IMR-90 (cell line): Measurements from ENCODE around the gene MYH6. TPM values are rescaled to one million over a fixed set of nuclear protein-coding genes. Genes with fewer than 3 reads are reported as not detected.

Experiments
- ATAC-seq: fragments of 200-7000 bp; cut with Tn5 transposase; 2 replicates; pipeline ENCODE4 v1.9.1; 2020; ENCODE audit warnings: low read depth, mild to moderate bottlenecking, moderate library complexity
- BruUV-seq: library from RNA; stranded (reverse); fragments of 400-500 nt; replicated peaks from 2 replicates; lab custom pipeline; 2021; lab: Mats Ljungman, UMichigan
- CTCF ChIA-PET: fragments of 300-600 bp; formaldehyde crosslinking; extraction: SDS; loops from one replicate; lab custom pipeline; 2021; ENCODE audit warnings: antibody characterized with exemption; lab: Yijun Ruan, JAX
- POLR2A ChIA-PET: fragments of 300-600 bp; sonication (Branson Sonifier 250); formaldehyde crosslinking; loops from one replicate; lab custom pipeline; 2022; ENCODE audit warnings: antibody characterized with exemption; ENCODE audit not compliant: unreplicated experiment; lab: Charles Lee
- DNase-seq: peaks from one replicate; pipeline ENCODE4 v3.0.0; 2013
- H2AFZ ChIP-seq: replicated peaks from 2 replicates; pipeline ENCODE3; 2013; ENCODE audit warnings: low read length, mild to moderate bottlenecking; ENCODE audit not compliant: poor library complexity
- H2AK5ac ChIP-seq: 2 replicates; pipeline ENCODE4 v1.6.1; 2013; ENCODE audit warnings: low read depth, low read length, inconsistent platforms
- H2AK9ac ChIP-seq: replicated peaks from 2 replicates; pipeline ENCODE3; 2013; ENCODE audit warnings: mild to moderate bottlenecking, low read depth, low read length, moderate library complexity; ENCODE audit not compliant: poor library complexity
- H2BK120ac ChIP-seq: 2 replicates; pipeline ENCODE4 v1.6.1; 2013; ENCODE audit warnings: low read depth, low read length, inconsistent platforms
- H2BK15ac ChIP-seq: 3 replicates; pipeline ENCODE4 v1.6.1; 2013; ENCODE audit warnings: low read depth, low read length, inconsistent platforms
- H2BK20ac ChIP-seq: 2 replicates; pipeline ENCODE4 v1.6.1; 2013; ENCODE audit warnings: low read depth, mild to moderate bottlenecking, inconsistent platforms, low read length, moderate library complexity
- H2BK5ac ChIP-seq: 2 replicates; pipeline ENCODE4 v1.6.1; 2013; ENCODE audit warnings: mild to moderate bottlenecking, low read depth, low read length, inconsistent platforms; ENCODE audit not compliant: poor library complexity, severe bottlenecking
- H3K14ac ChIP-seq: replicated peaks from 2 replicates; pipeline ENCODE4 v1.6.1; 2013; ENCODE audit warnings: low read depth, low read length, inconsistent platforms
- H3K18ac ChIP-seq: 2 replicates; pipeline ENCODE4 v1.6.1; 2013; ENCODE audit warnings: low read depth, low read length, control low read depth
- H3K23ac ChIP-seq: 2 replicates; pipeline ENCODE4 v1.6.1; 2013; ENCODE audit warnings: low read depth, low read length, inconsistent platforms
- H3K27ac ChIP-seq: 2 replicates; pipeline ENCODE4 v1.5.1; 2013; ENCODE audit warnings: mild to moderate bottlenecking, control low read depth, low read length; ENCODE audit not compliant: insufficient read depth
- H3K27me3 ChIP-seq: 2 replicates; pipeline ENCODE4 v1.6.1; 2013; ENCODE audit warnings: low read length; ENCODE audit not compliant: control insufficient read depth, insufficient read depth
- H3K36me3 ChIP-seq: 2 replicates; pipeline ENCODE4 v1.6.1; 2013; ENCODE audit warnings: low read length, mixed read lengths; ENCODE audit not compliant: control insufficient read depth, insufficient read depth
- H3K4ac ChIP-seq: 2 replicates; pipeline ENCODE4 v1.6.1; 2013; ENCODE audit warnings: low read depth, low read length, inconsistent platforms
- H3K4me1 ChIP-seq: 2 replicates; pipeline ENCODE4 v1.6.1; 2013; ENCODE audit warnings: low read length, mixed read lengths; ENCODE audit not compliant: control insufficient read depth, insufficient read depth
- H3K4me2 ChIP-seq: 2 replicates; pipeline ENCODE4 v1.6.1; 2013; ENCODE audit warnings: low read depth, mild to moderate bottlenecking, control low read depth, low read length, moderate library complexity
- H3K4me3 ChIP-seq: 2 replicates; pipeline ENCODE4 v1.5.1; 2013; ENCODE audit warnings: low read depth, mild to moderate bottlenecking, control low read depth, low read length, moderate library complexity; ENCODE audit not compliant: insufficient read depth
- H3K56ac ChIP-seq: 2 replicates; pipeline ENCODE4 v1.6.1; 2013; ENCODE audit warnings: low read length, inconsistent platforms; ENCODE audit not compliant: insufficient read depth; ENCODE audit errors: extremely low read depth
- H3K79me1 ChIP-seq, 2 experiments: 2 replicates each; pipeline ENCODE4 v1.6.1; 2013; ENCODE audit warnings: low read length in 2 of 2, inconsistent platforms in 1 of 2, low read depth in 1 of 2
- H3K9ac ChIP-seq: 2 replicates; pipeline ENCODE4 v1.6.1; 2013; ENCODE audit warnings: low read depth, low read length, control low read depth
- H3K9me1 ChIP-seq: 2 replicates; pipeline ENCODE4 v1.6.1; 2013; ENCODE audit warnings: low read length, inconsistent platforms; ENCODE audit not compliant: insufficient read depth
- H3K9me3 ChIP-seq: 2 replicates; pipeline ENCODE4 v1.6.1; 2013; ENCODE audit warnings: low read length; ENCODE audit not compliant: control insufficient read depth, insufficient read depth
- H4K20me1 ChIP-seq: 2 replicates; pipeline ENCODE4 v1.6.1; 2013; ENCODE audit warnings: low read length, inconsistent platforms; ENCODE audit not compliant: insufficient read depth
- H4K5ac ChIP-seq: 2 replicates; pipeline ENCODE4 v1.6.1; 2013; ENCODE audit warnings: mild to moderate bottlenecking, low read depth, low read length, control low read depth
- H4K8ac ChIP-seq, 2 experiments: 2 replicates each; pipeline ENCODE4 v1.6.1; 2013; ENCODE audit warnings: low read depth in 2 of 2, low read length in 2 of 2, control low read depth in 1 of 2, inconsistent platforms in 1 of 2
- H4K91ac ChIP-seq: 2 replicates; pipeline ENCODE4 v1.6.1; 2013; ENCODE audit warnings: low read depth, low read length, inconsistent platforms; ENCODE audit not compliant: insufficient read depth
- BHLHE40 ChIP-seq: fragments of 150-350 bp; IDR thresholded peaks from 2 replicates; pipeline ENCODE4 v1.6.1; 2016; ENCODE audit warnings: mild to moderate bottlenecking, low read depth, low read length
- CEBPB ChIP-seq: IDR thresholded peaks from 2 replicates; pipeline ENCODE4 v1.6.1; 2012; ENCODE audit warnings: low read depth, low read length, improper control_type of control experiment
- CHD1 ChIP-seq: IDR thresholded peaks from 2 replicates; pipeline ENCODE4 v1.6.1; 2012; ENCODE audit warnings: low read depth, low read length, improper control_type of control experiment
- CTCF ChIP-seq: conservative IDR thresholded peaks from 2 replicates; pipeline ENCODE4 v1.5.1; 2012; ENCODE audit warnings: mild to moderate bottlenecking, low read depth, low read length, improper control_type of control experiment
- MAZ ChIP-seq: IDR thresholded peaks from 2 replicates; pipeline ENCODE4 v1.6.1; 2012; ENCODE audit warnings: low read depth, mild to moderate bottlenecking, low read length, improper control_type of control experiment, moderate library complexity, borderline replicate concordance
- MXI1 ChIP-seq: IDR thresholded peaks from 2 replicates; pipeline ENCODE4 v1.6.1; 2012; ENCODE audit warnings: low read depth, mild to moderate bottlenecking, low read length, moderate library complexity, borderline replicate concordance
- NFE2L2 ChIP-seq: fragments of 150-350 bp; IDR thresholded peaks from 2 replicates; pipeline ENCODE4 v1.6.1; 2016; ENCODE audit warnings: low read depth, mild to moderate bottlenecking, low read length
- POLR2A ChIP-seq: IDR thresholded peaks from 2 replicates; pipeline ENCODE4 v1.6.1; 2012; ENCODE audit warnings: mild to moderate bottlenecking, low read depth, low read length
- RAD21 ChIP-seq: IDR thresholded peaks from 2 replicates; pipeline ENCODE4 v1.6.1; 2012; ENCODE audit warnings: low read length, improper control_type of control experiment
- RCOR1 ChIP-seq: IDR thresholded peaks from 2 replicates; pipeline ENCODE4 v1.6.1; 2012; ENCODE audit warnings: mild to moderate bottlenecking, low read length, improper control_type of control experiment; ENCODE audit not compliant: insufficient replicate concordance
- RFX5 ChIP-seq: IDR thresholded peaks from 2 replicates; pipeline ENCODE4 v1.8.0; 2012; ENCODE audit warnings: low read depth, mild to moderate bottlenecking, low read length, moderate library complexity
- WGBS, 2 experiments: methylation state at CpG; one replicate each; pipeline versions ENCODE4 v1.1.5 to v1.1.7; 2013; ENCODE audit warnings: missing lambda C conversion rate in 2 of 2; ENCODE audit not compliant: insufficient read length in 1 of 2; ENCODE audit errors: extremely low coverage in 2 of 2; 5-methylcytosine and 5-hydroxymethylcytosine counted together
- dilution Hi-C: fragments of 300-500 bp; cut with HindIII; formaldehyde crosslinking; loops from one replicate; pipeline ENCODE4 v1.14.3; 2018; ENCODE audit warnings: low sequenced_read_pairs; ENCODE audit not compliant: unreplicated experiment
- in situ Hi-C: fragments of 300-500 bp; cut with MboI; formaldehyde crosslinking; loops from 3 replicates; pipeline ENCODE4 v1.14.3; 2019; ENCODE audit warnings: low sequenced_read_pairs, inconsistent platforms, mixed read lengths
- intact Hi-C: fragments of 100-400 bp; cut with micrococcal nuclease; formaldehyde crosslinking; loops from 2 replicates; pipeline ENCODE4 v1.10.0; 2022
- polyA plus RNA-seq, 3 experiments: library from polyadenylated mRNA; depleted of rRNA; stranded (reverse); fragments of >200 nt; gene quantifications; 2 replicates each; pipeline ENCODE4 v1.2.3, GENCODE V29; 2012; ENCODE audit warnings: low replicate concordance in 1 of 3
- total RNA-seq: library from RNA; depleted of rRNA; stranded (reverse); fragments of >200 nt; gene quantifications from 2 replicates; pipeline ENCODE4 v1.2.3, GENCODE V29; 2012
- TF ChIP-seq, protein P1 (sequence below): fragments of 150-350 bp; IDR thresholded peaks from 2 replicates; pipeline ENCODE4 v1.6.1; 2017; ENCODE audit warnings: mild to moderate bottlenecking, antibody characterized with exemption, low read length, low read depth

The MYH6 gene
- total and polyA plus RNA-seq, 2 of the 4 experiments (the other 2 are of a cell fraction): not detected

DNA sequence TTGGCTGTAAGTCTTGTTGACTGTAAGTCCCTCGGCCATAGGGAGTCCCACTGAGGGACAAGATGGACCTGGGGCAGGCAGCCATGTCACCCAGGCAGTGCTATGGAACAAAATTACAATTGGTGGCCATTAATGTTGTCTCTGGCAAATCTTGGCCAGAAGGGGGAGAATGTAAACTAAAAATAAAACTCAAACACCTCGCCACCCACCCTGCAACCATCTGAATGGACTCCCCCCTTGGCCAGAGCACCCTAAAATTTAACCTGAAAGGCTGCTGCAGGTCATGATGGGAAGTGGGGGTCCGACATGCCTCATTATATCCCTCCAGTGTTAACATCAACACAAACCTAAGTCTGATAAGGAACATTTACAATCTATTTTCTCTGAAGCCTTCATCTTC is 63.6 kb downstream of the MYH6 start:
- no peaks in the 10 kb centered on the region for H3K4me1 ChIP-seq
- H2BK15ac ChIP-seq: no peak overlapping the region
- ChIA-PET CTCF (no interaction called here), POLR2A (no interaction called here)
- H4K8ac ChIP-seq: no peak overlapping the region
- H3K36me3 ChIP-seq: peaks cover 10% of the 10 kb centered on the region
- no peaks in the 10 kb centered on the region for H3K9me1 ChIP-seq
- no peaks in the 10 kb centered on the region for H4K20me1 ChIP-seq
- H3K56ac ChIP-seq: no peak overlapping the region
- H2BK120ac ChIP-seq: no peak overlapping the region
- TF ChIP-seq, protein P1, sequence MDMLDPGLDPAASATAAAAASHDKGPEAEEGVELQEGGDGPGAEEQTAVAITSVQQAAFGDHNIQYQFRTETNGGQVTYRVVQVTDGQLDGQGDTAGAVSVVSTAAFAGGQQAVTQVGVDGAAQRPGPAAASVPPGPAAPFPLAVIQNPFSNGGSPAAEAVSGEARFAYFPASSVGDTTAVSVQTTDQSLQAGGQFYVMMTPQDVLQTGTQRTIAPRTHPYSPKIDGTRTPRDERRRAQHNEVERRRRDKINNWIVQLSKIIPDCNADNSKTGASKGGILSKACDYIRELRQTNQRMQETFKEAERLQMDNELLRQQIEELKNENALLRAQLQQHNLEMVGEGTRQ: no peak
- TF ChIP-seq BHLHE40: no peak
- TF ChIP-seq CEBPB: no peak
- TF ChIP-seq NFE2L2: no peak
- TF ChIP-seq RCOR1: no peak
- no peak for TF ChIP-seq RAD21
- TF ChIP-seq MAZ: no peak
- TF ChIP-seq MXI1: no peak
- no peak for TF ChIP-seq CHD1
- TF ChIP-seq POLR2A: no peak
- no peak for TF ChIP-seq RFX5
- TF ChIP-seq CTCF: no peak
- peaks cover 2% of the 10 kb centered on the region; the same call in 1 of the 2 replicates for H3K27me3 ChIP-seq
- DNase-seq (no peak), ATAC-seq (no peak)
- no peak overlapping the region for H3K23ac ChIP-seq
- no peak overlapping the region for H3K27ac ChIP-seq
- H3K79me1 ChIP-seq: no peaks in the 10 kb centered on the region
- no peak overlapping the region for H3K4ac ChIP-seq
- no peak overlapping the region for H2BK5ac ChIP-seq
- no peak overlapping the region for H3K4me3 ChIP-seq
- no CpG with 5 or more reads among the region's 3 CpGs for WGBS, 2 experiments
- no peak overlapping the region for H2BK20ac ChIP-seq
- dilution Hi-C loops (no loop called here), intact Hi-C loops (loop anchor here (5.0 kb wide), 1 partner anchor 987 kb away; no protein-coding TSS in a partner anchor), in situ Hi-C loops (no loop called here)
- no peak overlapping the region for H3K18ac ChIP-seq
- no peak overlapping the region for H2AK5ac ChIP-seq
- H3K9me3 ChIP-seq: peaks cover 1% of the 10 kb centered on the region; the same call in 1 of the 2 replicates
- H3K4me2 ChIP-seq: no peak overlapping the region
- no peak overlapping the region for H3K9ac ChIP-seq
- H4K91ac ChIP-seq: no peak overlapping the region
- no peak overlapping the region for H2AFZ ChIP-seq
- no peak overlapping the region for H2AK9ac ChIP-seq
- no peak overlapping the region for H3K14ac ChIP-seq
- H4K5ac ChIP-seq: no peak overlapping the region
- no TSS peak for BruUV-seq
